ENCODE data around the gene TMED10.
"Not testable (repeated sequence)": the region's sequence is repeated elsewhere in the genome, so short reads cannot be mapped to it uniquely, and the experiment has no call there.

TMED10 gene

DNA sequence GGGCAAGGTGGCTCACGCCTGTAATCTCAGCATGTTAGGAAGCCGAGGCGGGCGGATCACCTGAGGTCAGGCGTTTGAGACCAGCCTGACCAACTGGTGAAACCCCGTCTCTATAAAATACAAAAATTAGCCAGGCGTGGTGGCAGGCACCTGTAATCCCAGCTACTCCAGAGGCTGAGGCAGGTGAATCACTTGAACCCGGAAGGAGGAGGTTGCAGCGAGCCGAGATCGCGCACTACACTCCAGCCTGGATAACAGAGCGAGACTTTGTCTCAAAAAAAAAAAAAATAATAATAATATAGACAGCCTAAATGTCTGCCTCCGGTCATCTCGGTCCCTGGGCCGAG, 49.0 kb downstream of the TMED10 start:
- not testable (repeated sequence) for DNase-seq (ENCODE audit: low read depth in 2 of 2)

DNA sequence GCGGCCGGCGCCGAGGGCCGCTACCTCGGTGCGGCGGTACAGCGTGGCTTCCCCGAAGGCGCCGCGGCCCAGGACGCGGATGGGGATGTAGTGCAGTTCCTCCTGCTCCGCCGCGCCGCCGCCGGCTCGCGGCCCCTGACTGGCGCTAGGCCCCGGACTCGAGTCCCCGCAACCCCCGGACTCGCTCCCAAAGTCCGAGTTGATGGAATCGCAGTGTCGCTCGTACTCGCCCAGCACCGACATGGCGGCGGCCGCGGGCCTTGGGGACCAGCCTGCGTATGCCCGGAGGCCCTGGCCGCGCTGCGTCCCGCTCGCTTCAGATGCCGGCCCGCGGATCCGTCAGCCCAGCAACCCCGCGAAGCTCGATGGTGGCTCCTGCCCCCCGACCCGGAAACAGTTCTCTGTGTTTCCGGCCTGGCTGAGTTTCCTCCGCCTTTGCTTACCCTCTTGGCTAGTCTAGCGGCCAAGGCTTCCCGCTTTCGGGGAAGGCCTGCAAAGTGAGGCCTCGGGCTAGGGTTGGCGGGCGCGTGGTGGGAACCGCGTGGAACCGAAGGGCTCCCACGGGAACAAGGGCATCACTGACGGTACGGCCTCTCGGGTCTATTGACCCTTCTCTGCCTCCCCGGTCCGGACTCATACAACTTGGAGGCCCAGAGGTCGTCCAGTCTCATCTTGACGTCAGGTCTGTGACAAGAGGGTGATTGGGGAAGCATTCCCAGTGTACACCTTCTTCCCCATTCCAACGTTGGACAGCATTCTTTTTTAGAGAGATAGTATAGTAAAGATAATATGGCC, 49.5 kb downstream of the TMED10 start, which contains the start of gene NEK9:
Gene NEK9 (minus strand): TSS at position 370 of the 795 bp plus-strand sequence. CDS start 127 bp downstream, at position 243.
- peak; percentile 79 to 81 for DNase-seq (ENCODE audit: low read depth in 2 of 2)

DNA sequence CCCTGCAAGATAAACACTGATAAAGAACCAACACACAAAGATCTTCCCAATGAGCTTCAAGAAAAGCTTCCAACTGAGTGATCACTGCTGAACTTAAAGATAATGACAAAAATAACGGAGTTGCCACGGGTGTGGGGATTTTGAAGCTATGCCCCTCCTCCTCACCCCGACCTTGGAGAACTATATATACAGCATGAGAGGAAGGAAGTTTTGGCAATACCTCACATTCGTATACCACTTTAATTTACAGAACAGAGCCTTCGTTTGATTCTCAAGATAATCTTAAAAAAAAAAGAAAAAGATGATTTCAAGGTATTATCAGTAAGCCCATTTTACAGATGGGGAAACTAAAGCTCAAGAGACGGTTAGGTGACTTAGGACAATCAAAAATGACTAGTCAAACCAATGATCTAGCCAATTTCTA, 50.3 kb downstream of the TMED10 start:
- no peak for DNase-seq (ENCODE audit: low read depth in 2 of 2)

GRCh38 chr14:75125617-75126016, 50.8 kb downstream of the TMED10 start:
- no peak for DNase-seq (ENCODE audit: low read depth in 2 of 2)

GRCh38 chr14:75123991-75124390, 52.4 kb downstream of the TMED10 start:
- DNase-seq (ENCODE audit: low read depth in 2 of 2): peak in 1 of 2 donors; percentile 16

DNA sequence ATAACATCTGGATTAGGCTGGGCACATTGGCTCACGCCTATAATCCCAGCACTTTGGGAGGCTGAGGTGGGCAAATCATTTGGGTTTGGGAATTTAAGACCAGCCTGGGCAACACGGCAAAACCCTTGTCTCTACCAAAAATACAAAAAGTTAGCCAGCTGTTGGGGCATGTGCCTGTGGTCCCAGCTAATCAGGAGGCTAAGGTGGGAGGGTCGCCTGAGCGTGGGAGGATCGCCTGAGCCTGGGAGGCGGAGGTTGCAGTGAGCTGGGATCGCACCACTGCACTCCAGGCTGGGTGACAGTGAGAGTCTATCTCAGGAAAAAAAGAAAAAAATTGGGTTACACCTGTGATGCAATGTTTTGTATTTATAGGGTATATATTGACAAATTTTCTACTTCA, 54.9 kb downstream of the TMED10 start:
- DNase-seq (ENCODE audit: low read depth in 2 of 2): no peak

DNA sequence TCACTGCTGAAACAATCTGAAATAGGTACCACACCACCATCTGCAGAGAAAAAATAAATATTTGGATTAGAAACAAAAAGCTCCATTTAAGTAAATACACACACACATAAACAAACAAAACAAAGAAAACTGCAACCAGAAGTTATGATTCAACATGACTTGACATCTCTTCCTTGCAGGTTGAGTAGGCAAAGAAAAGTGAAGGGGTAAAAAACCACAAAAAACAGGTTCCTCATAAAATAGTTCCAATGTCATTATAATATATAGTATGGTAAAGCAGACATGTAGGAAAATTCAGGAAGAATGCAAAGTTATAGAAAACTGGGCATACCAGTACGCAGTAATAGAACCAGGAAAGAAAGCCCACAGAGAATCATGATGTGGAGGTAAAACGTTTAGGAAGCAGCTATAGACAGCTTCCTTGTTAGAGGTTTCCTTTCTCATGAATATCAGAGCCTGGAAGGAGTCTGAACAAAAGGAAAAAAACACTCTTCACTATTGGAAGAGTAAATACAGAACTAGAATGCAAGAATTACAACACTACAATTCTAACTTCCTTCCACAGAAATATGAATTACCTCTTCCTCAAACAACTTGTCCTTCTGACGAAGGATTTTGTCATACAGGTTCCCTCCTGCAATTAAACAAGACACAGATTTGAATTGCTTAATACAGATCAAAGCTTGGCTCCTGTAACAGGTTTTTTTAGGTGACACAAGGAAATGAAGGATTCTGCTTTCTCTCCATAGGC, 55.7 kb downstream of the TMED10 start:
- no peak for DNase-seq (ENCODE audit: low read depth in 2 of 2)

GRCh38 chr14:75119056-75119455, 57.4 kb downstream of the TMED10 start:
- no peak for DNase-seq (ENCODE audit: low read depth in 2 of 2)

DNA sequence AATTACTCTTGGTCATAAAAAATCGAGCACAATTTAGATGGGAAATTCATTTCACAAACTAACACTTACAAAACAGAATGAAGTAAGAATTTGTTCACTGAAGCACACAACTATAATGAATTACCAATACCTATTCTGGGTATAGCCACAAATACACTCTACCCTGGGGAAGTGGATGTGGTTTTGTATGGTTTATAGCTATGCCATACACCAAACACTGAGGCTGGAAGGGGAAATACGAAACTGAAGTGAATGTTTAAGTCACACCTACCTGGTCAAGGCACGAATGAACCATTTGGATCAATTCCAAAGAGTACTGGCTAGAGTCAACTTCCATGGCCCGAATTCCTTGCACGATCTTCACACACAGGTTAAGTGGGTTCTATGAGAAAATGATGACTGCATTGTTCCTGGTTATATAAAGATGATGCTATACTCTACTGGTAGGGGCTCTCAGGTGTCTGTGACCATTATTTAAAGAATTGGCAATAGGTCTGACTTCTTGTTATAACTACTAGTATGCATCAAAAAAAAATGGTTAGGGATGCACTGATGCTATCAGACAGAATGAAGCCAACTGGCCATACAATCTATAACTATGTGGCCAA, 62.4 kb downstream of the TMED10 start:
- DNase-seq (ENCODE audit: low read depth in 2 of 2): no peak

- no peak for DNase-seq (ENCODE audit: low read depth in 2 of 2)
Measured at GRCh38 chr14:75109877-75110276, 66.5 kb downstream of the TMED10 start.

- DNase-seq (ENCODE audit: low read depth in 2 of 2): no peak
Measured at GRCh38 chr14:75107186-75107585, 69.2 kb downstream of the TMED10 start.

DNA sequence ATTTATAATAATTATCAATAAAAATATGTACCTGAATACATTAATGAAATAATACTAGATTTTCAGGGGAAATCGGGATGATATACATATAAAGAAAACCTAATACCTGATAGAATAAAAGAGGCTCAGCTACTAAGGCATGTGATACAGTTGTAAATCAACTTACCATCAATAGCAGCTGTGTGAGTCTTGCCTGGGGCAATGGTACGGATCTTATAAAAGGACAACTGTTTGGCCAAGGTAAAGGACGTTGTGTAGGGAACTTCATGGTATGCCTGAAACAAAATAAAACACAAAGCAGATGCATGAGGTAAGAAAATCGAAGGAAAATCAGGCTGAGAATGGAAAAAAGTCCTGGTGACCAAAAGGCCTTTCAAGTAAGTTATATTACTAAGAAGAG, 74.9 kb downstream of the TMED10 start:
- no peak for DNase-seq (ENCODE audit: low read depth in 2 of 2)

- no peak for DNase-seq (ENCODE audit: low read depth in 2 of 2)
Measured at GRCh38 chr14:75098682-75099081, 77.7 kb downstream of the TMED10 start.

DNA sequence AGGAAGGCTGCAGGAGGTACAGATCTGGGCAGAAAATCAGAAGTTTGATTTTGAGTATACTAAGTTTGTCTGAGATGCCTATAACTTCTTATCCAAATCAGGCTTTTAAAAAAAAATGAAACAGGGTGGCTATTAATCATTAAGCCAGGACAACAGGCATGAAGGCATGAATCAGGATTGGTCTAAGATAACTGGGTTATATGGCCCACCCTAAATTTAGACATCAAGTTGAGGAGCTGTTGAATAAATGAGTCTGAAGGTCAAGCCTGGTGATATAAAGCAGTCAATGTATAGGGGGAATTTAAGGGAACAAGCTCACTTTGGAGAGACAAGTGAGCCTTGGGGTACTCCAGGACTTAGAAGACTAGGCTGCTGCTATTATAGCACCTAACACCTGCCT, 78.2 kb downstream of the TMED10 start:
- no peak for DNase-seq (ENCODE audit: low read depth in 2 of 2)

DNA sequence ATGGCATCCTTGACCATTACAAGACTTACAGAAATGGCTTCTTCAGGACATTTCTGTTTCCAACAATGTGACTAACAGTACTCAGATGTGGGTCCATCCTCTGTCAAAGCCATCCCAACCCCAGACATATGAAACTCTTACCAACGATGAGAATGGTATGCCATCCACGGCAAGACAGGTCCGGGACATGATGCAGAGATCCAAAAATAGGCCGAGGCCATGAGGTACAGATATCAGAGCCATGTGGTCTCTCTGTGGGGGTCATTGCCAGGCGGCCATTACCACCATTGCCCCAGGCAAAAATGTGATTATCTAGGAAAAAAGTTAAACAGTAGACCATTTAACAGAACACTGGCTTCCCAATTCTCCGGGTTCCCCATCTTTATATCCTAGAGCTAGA, 79.5 kb downstream of the TMED10 start:
- DNase-seq (ENCODE audit: low read depth in 2 of 2): no peak

- DNase-seq (ENCODE audit: low read depth in 2 of 2): no peak
Measured at GRCh38 chr14:75095690-75096089, 80.7 kb downstream of the TMED10 start.

DNA sequence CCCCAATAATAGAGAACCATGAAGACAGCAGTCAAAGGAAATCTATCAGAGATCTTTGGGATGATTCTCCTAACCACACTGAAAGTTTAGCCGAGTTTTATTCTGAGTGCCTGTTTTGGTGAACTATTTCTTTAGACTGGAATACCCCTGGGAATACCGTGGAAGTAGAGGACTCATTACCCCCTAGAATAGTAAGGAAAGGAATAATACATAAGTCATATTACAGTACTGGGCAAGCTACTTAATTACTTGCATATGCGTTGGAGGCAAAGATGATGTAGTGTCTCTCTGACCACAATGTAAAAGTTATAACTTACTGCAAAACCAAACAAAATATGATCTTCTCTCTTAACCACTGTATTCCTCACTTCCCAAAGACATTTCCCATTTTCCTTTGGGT, 81.5 kb downstream of the TMED10 start:
- DNase-seq (ENCODE audit: low read depth in 2 of 2): no peak

GRCh38 chr14:75092698-75093097, 83.7 kb downstream of the TMED10 start:
- DNase-seq (ENCODE audit: low read depth in 2 of 2): no peak

DNA sequence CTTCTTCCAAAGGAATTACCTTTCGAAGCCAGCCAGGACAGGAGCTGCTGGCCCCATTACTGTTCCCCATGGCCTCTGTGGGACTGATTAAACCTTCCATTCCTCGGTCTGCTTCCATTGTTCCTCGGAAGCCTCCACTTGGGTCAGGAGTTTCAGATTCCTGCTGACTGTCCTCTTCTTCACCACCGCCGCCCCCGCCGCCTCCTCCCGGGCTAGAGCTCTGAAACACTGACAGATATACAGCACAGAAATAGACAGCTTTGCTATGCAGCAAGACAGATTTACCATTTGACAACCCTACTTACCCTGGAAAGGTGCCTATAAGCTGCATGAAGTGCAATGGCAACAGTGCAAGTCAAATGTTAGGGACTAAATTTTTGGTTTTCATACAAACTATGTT, 85.2 kb downstream of the TMED10 start:
- DNase-seq (ENCODE audit: low read depth in 2 of 2): no peak

GRCh38 chr14:75090353-75090752, 86.1 kb downstream of the TMED10 start:
- DNase-seq (ENCODE audit: low read depth in 2 of 2): no peak

DNA sequence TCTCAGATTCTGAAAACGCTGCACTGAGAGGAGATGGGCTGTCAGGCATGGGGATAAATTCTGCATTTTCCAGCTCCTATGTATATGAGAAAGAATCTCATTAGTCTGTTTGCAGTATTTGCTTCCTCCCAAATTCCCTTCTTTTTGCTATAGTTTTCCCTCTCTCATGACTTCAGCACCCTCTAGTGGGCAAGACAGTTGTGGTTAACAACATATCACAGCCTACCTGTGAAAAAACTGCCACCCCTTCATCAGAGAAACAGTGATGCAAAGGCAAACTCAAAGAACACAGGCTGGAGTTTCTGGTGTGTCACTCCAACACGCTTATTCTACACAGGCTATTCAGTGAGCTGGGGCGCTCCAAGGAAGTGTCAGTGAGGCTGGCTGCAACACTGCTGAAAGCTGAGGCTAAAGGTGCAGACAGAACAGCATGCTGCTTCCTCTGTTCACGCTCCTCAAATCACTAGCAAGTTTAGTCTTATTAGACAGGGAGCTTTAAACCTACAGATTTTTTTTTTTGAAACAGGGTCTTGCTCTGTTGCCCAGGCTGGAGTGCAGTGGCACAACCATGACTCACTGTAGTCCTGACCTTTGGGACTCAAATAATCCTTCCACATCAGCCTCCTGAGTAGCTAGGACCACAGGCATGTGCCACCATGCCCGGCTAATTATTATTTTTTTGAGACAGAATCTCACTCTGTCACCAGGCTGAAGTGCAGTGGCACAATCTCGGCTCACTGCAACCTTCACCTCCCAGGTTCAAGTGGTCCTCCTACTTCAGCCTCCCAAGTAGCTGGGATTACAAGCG, 87.6 kb downstream of the TMED10 start:
- peak in 1 of 2 donors; percentile 27 for DNase-seq (ENCODE audit: low read depth in 2 of 2)

GRCh38 chr14:75088153-75088552, 88.3 kb downstream of the TMED10 start:
- no peak for DNase-seq (ENCODE audit: low read depth in 2 of 2)
